K562 (cell line): ENCODE measurements around the gene ENSA. TPM values are rescaled to one million over a fixed set of nuclear protein-coding genes. Genes with fewer than 3 reads are reported as not detected.
A peak's percentile ranks its signal among the peaks of the same experiment; 100 is the strongest.

Experiments used
- BCLAF1 ChIP-seq, 2 experiments: fragments of 450-650 bp in 1 of 2; IDR thresholded peaks; 2 replicates each; pipeline ENCODE4 v1.6.1; 2011 to 2017; ENCODE audit warnings: low read depth in 2 of 2, antibody characterized with exemption in 1 of 2, borderline replicate concordance in 1 of 2, low read length in 1 of 2, mild to moderate bottlenecking in 1 of 2, mixed read lengths in 1 of 2; ENCODE audit not compliant: control insufficient read depth in 1 of 2
- C11orf30 ChIP-seq: fragments of 450-650 bp; IDR thresholded peaks from 2 replicates; pipeline ENCODE4 v1.6.1; 2016; ENCODE audit warnings: low read depth, mild to moderate bottlenecking
- CREB5 ChIP-seq: fragments of 250-450 bp; sonication (Bioruptor Pico); IDR thresholded peaks from 2 replicates; pipeline ENCODE4 v1.5.0; 2020; ENCODE audit warnings: mild to moderate bottlenecking
- FOXA3 ChIP-seq, 2 experiments: fragments of 450-650 bp in 1 of 2; sonication (generic) in 1 of 2; formaldehyde crosslinking; IDR thresholded peaks in 1 of 2; conservative IDR thresholded peaks in 1 of 2; 2 replicates each; pipeline versions ENCODE4 v1.4.0 to v1.8.0; 2020 to 2022; ENCODE audit warnings: mild to moderate bottlenecking in 2 of 2, missing genetic modification reagents in 1 of 2
- FOXP4 ChIP-seq: sonication (generic); formaldehyde crosslinking; IDR thresholded peaks from 2 replicates; pipeline ENCODE4 v1.8.0; 2022; ENCODE audit warnings: mild to moderate bottlenecking, missing genetic modification reagents, borderline replicate concordance
- GTF2F1 ChIP-seq: IDR thresholded peaks from 2 replicates; pipeline ENCODE4 v1.6.1; 2011; ENCODE audit warnings: low read depth, low read length, improper control_type of control experiment
- KAT8 ChIP-seq: fragments of 450-650 bp; IDR thresholded peaks from 2 replicates; pipeline ENCODE4 v1.6.1; 2016; ENCODE audit warnings: low read depth, mild to moderate bottlenecking
- KDM2B ChIP-seq: fragments of 250-450 bp; sonication (Bioruptor Pico); IDR thresholded peaks from 2 replicates; pipeline ENCODE4 v1.8.0; 2021; ENCODE audit warnings: mild to moderate bottlenecking, moderate library complexity
- NCOA1 ChIP-seq: fragments of 450-650 bp; IDR thresholded peaks from 2 replicates; pipeline ENCODE4 v1.6.1; 2016; ENCODE audit warnings: low read depth
- OTX1 ChIP-seq: fragments of 450-650 bp; formaldehyde crosslinking; IDR thresholded peaks from 2 replicates; pipeline ENCODE4 v1.4.0; 2022; ENCODE audit warnings: mild to moderate bottlenecking
- PHF20 ChIP-seq: fragments of 450-650 bp; IDR thresholded peaks from 2 replicates; pipeline ENCODE4 v1.6.1; 2018; ENCODE audit not compliant: partially characterized antibody
- POLR2AphosphoS5 ChIP-seq: IDR thresholded peaks from 2 replicates; pipeline ENCODE4 v1.6.1; 2011; ENCODE audit warnings: mild to moderate bottlenecking, low read depth, low read length, moderate library complexity; ENCODE audit not compliant: control insufficient read depth, insufficient read depth
- PURB ChIP-seq: sonication (generic); formaldehyde crosslinking; IDR thresholded peaks from 2 replicates; pipeline ENCODE4 v1.9.0; 2021; ENCODE audit warnings: low read depth, mild to moderate bottlenecking, missing genetic modification reagents
- RBM15 ChIP-seq: fragments of 200-400 bp; formaldehyde crosslinking; IDR thresholded peaks from 2 replicates; pipeline ENCODE4 v1.6.1; 2018; ENCODE audit warnings: mild to moderate bottlenecking, low read length, moderate library complexity; ENCODE audit not compliant: insufficient read depth
- SIN3B ChIP-seq: fragments of 450-650 bp; IDR thresholded peaks from 2 replicates; pipeline ENCODE4 v1.6.1; 2017; ENCODE audit warnings: low read depth, mild to moderate bottlenecking, moderate library complexity
- SMAD3 ChIP-seq: fragments of 450-650 bp; formaldehyde crosslinking; conservative IDR thresholded peaks from 2 replicates; pipeline ENCODE4 v1.4.0; 2020; ENCODE audit warnings: mild to moderate bottlenecking
- TAF7 ChIP-seq: fragments of 450-650 bp; IDR thresholded peaks from 2 replicates; pipeline ENCODE4 v1.6.1; 2016; ENCODE audit warnings: missing genetic modification characterization, missing compliant biosample characterization
- ZBTB33 ChIP-seq: sonication (generic); formaldehyde crosslinking; IDR thresholded peaks from 2 replicates; pipeline ENCODE4 v1.8.1; 2023; ENCODE audit warnings: mild to moderate bottlenecking, missing genetic modification reagents
- ZBTB7A ChIP-seq: IDR thresholded peaks from 2 replicates; pipeline ENCODE4 v1.6.1; 2011; ENCODE audit warnings: low read depth, mild to moderate bottlenecking, low read length, moderate library complexity, borderline replicate concordance; ENCODE audit not compliant: control insufficient read depth
- polyA plus RNA-seq, 8 experiments: library from polyadenylated mRNA; depleted of rRNA in 4 of 8; stranded (reverse) in 5 of 8; unstranded in 3 of 8; fragments of >200 nt; fragmentation: Nextera tagmentation in 2 of 8; fragmentation: Illumina TruSeq in 1 of 8; extraction: Ambion mirVana in 2 of 8; extraction: Trizol in 1 of 8; gene quantifications; 2 replicates each; pipeline versions ENCODE4 v1.2.1 to v1.2.3, GENCODE V29; 2011 to 2014; ENCODE audit warnings: inconsistent platforms in 1 of 8, missing spikeins in 1 of 8
- total RNA-seq, 7 experiments: library from RNA; depleted of rRNA in 6 of 7; stranded (reverse); fragments of >200 nt in 6 of 7; fragmentation: Illumina TruSeq in 2 of 7; extraction: Trizol in 2 of 7; gene quantifications; 2 replicates each; pipeline versions ENCODE4 v1.2.1 to v1.2.3, GENCODE V29; 2011 to 2021; ENCODE audit warnings: low replicate concordance in 1 of 7

The ENSA gene
- total and polyA plus RNA-seq, 9 of the 15 experiments (the other 6 are each of a cell fraction or from before 2014, with no cell fraction given) = 68.1 to 605 (median 188) TPM

GRCh38 chr1:150574260-150575071 lies 54.9 kb downstream of the ENSA start (continued):
- TF ChIP-seq POLR2AphosphoS5 = peak; percentile 92
- no peak for TF ChIP-seq TAF7
- TF ChIP-seq CREB5 (CRISPR knock-in tag) = no peak
- no peak for TF ChIP-seq NCOA1
- TF ChIP-seq PHF20 = no peak
- TF ChIP-seq ZBTB7A = 0 out of 2 replicates have a peak, but pooled peaks have one; percentile 20
- TF ChIP-seq RBM15 = no peak
- TF ChIP-seq SMAD3 = no peak
- no peak for TF ChIP-seq OTX1 (CRISPR knock-in tag)
- no peak for TF ChIP-seq SIN3B
- TF ChIP-seq C11orf30 = no peak
- TF ChIP-seq KDM2B (CRISPR knock-in tag) = no peak
- TF ChIP-seq ZBTB33 (CRISPR knock-in tag) = no peak
- peak in 1 of 2 experiments; percentile 67; a peak in 1 of 4 replicates for TF ChIP-seq BCLAF1 (IDR thresholded peaks at IDR 0.05; ENCODE audit: borderline replicate concordance in 1 of 2, control insufficient read depth in 1 of 2, low read depth in 2 of 2, low read length in 1 of 2)
- TF ChIP-seq FOXP4 (CRISPR knock-in tag) = no peak
- TF ChIP-seq GTF2F1 = no peak
- TF ChIP-seq KAT8 = no peak
- TF ChIP-seq PURB (CRISPR knock-in tag) = no peak
- TF ChIP-seq FOXA3 (CRISPR knock-in tag; conservative IDR thresholded peaks at IDR 0.05 in 1 of 2, IDR thresholded peaks at IDR 0.05 in 1 of 2) = no peak
